ENCODE measurements around the gene KIF3C. TPM values are rescaled to one million over a fixed set of nuclear protein-coding genes. Genes with fewer than 3 reads are reported as not detected.

Gene KIF3C
- total and polyA plus RNA-seq, 9 of the 15 experiments (the other 6 are each of a cell fraction or from before 2014, with no cell fraction given) = 0.69 to 6.7 (median 3.3) TPM

GRCh38 chr2:25982273-25982967 is at the start of gene KIF3C (continued):
- TF ChIP-seq FOXJ2 (tag; IDR thresholded peaks at IDR 0.05) = no peak
- TF ChIP-seq MAZ (CRISPR knock-in tag; conservative IDR thresholded peaks at IDR 0.05 in 1 of 2, IDR thresholded peaks at IDR 0.05 in 1 of 2) = peak; percentile 46 to 47; a peak in 2 of 4 replicates
- TF ChIP-seq ZNF24 (IDR thresholded peaks at IDR 0.05) = 0 out of 2 replicates have a peak, but pooled peaks have one; percentile 35
- no peak for TF ChIP-seq GTF3C2 (IDR thresholded peaks at IDR 0.05; ENCODE audit: borderline replicate concordance, extremely low read depth, insufficient read length)
- TF ChIP-seq NUFIP1 (IDR thresholded peaks at IDR 0.05; ENCODE audit: partially characterized antibody) = no peak
- TF ChIP-seq SMARCE1 (IDR thresholded peaks at IDR 0.05) = no peak
- no peak for TF ChIP-seq ZNF511 (CRISPR knock-in tag; IDR thresholded peaks at IDR 0.05)
- TF ChIP-seq THRB (CRISPR knock-in tag; conservative IDR thresholded peaks at IDR 0.05) = no peak
- TF ChIP-seq E2F5 (CRISPR knock-in tag; IDR thresholded peaks at IDR 0.05) = no peak
- TF ChIP-seq SMAD1 (IDR thresholded peaks at IDR 0.05; ENCODE audit: low read depth, low read length, partially characterized antibody) = no peak
- no peak for TF ChIP-seq ZNF280A (IDR thresholded peaks at IDR 0.05; ENCODE audit: low read depth, partially characterized antibody)
- TF ChIP-seq KDM5B (IDR thresholded peaks at IDR 0.05; ENCODE audit: insufficient replicate concordance, low read depth, low read length) = peak; percentile 14
- no peak for TF ChIP-seq SMC3 (conservative IDR thresholded peaks at IDR 0.05; ENCODE audit: insufficient read depth, low read depth, low read length)
- no peak for TF ChIP-seq ZNF174 (CRISPR knock-in tag; IDR thresholded peaks at IDR 0.05)
- TF ChIP-seq CSDE1 (IDR thresholded peaks at IDR 0.05) = no peak
- TF ChIP-seq FUS (optimal IDR thresholded peaks at IDR 0.05; ENCODE audit: low read depth, low read length) = no peak
- no peak for TF ChIP-seq NFXL1 (CRISPR knock-in tag; IDR thresholded peaks at IDR 0.05)
- TF ChIP-seq ZBED1 (IDR thresholded peaks at IDR 0.05) = no peak
- peak; percentile 31; the same call in 1 of the 2 replicates for TF ChIP-seq GABPB1 (CRISPR knock-in tag; IDR thresholded peaks at IDR 0.05)
- no peak for TF ChIP-seq ZBTB7A (IDR thresholded peaks at IDR 0.05; ENCODE audit: borderline replicate concordance, control insufficient read depth, low read depth, low read length)
- TF ChIP-seq ZEB2 (IDR thresholded peaks at IDR 0.05) = no peak
